Measurements from ENCODE around the gene ZNF37A.
A peak's percentile ranks its signal among the peaks of the same experiment; 100 is the strongest.
"Not testable (repeated sequence)": the region's sequence is repeated elsewhere in the genome, so short reads cannot be mapped to it uniquely, and the experiment has no call there.

Gene ZNF37A

DNA sequence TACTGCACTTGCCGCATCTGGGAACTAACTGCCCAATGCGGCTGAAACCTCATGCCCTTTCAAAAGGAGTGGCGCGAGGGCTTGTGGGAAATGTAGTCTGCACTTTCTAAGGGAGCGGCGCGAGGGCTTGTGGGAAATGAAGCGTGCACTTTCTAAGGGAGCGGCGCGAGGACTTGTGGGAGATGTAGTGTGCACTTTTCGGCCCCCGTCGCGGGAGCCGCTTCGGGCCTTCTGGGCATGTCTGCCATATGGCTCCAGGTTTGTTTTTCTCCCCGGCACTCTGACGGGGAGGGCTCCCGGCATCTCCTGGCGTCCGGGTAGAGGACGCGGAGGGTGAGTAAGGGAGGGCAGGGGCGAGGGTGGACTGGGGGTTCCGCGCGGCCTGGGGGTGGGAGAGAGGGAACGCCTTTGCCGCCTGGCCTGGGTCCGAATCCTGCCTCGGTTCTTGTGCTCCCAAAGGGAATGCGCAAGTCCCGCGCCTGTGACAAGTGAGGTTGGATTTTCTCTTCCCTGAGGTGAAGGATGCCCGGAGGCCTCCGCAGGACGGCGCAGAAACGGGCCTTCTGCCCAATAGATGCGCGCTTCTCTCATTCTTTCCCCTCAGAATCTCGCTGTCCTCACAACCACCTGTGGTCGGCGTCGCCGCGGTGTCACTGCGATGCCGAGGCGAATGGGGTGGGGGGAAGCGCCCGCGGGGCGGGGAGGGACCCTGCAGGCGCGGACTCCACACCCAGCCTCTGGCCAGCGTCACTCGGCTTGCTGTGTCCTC lies at the start of gene ZNF37A:
TSS of gene ZNF37A (plus strand) at position 180 of the 769 bp plus-strand sequence. CDS start 2,281 bp downstream, outside the sequence.
- peak; percentile 93 for DNase-seq

DNA sequence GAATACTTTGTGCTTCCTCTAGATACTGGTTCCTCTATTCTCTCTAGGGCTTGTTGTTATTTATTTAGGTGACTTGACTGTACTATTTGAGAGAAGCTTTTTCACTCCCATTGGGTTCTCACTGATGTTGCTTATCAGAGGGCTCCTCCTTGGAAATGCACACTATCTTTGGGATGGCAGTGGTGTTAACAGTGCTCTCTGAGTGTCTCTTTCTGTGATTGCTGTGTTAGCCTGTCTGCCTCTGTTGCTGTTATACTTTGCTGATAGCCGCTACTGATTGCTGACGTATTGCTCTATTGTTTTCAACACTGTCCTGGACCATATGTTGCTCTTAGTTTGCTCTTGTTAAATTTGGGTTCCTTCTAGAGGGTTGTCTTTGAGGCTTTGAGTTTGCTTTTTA lies 49.0 kb upstream of the ZNF37A start:
- no peak for DNase-seq

- DNase-seq = no peak
Observed at GRCh38 chr10:38047666-38048065, 46.5 kb upstream of the ZNF37A start.

GRCh38 chr10:38050212-38050611 lies 43.9 kb upstream of the ZNF37A start:
- DNase-seq = no peak

- DNase-seq = no peak
Observed at GRCh38 chr10:38054361-38054797, 39.8 kb upstream of the ZNF37A start.

DNA sequence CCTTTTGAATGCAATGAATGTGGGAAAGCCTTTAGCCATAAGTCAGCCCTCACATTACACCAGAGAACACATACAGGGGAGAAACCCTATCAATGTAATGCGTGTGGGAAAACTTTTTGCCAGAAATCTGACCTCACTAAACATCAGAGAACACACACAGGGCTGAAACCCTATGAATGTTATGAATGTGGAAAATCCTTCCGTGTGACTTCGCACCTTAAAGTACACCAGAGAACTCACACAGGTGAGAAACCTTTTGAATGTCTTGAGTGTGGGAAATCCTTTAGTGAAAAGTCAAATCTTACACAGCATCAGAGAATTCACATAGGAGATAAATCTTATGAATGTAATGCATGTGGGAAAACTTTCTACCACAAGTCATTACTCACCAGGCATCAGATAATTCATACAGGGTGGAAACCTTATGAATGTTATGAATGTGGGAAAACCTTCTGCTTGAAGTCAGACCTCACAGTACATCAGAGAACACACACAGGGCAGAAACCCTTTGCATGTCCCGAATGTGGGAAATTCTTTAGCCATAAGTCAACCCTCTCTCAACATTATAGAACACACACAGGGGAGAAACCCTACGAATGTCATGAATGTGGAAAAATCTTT lies 38.8 kb upstream of the ZNF37A start:
- DNase-seq = not testable (repeated sequence)

- DNase-seq = not testable (repeated sequence)
Observed at GRCh38 chr10:38069663-38070062, 24.5 kb upstream of the ZNF37A start.

GRCh38 chr10:38070501-38070900 lies 23.6 kb upstream of the ZNF37A start:
- no peak for DNase-seq

DNA sequence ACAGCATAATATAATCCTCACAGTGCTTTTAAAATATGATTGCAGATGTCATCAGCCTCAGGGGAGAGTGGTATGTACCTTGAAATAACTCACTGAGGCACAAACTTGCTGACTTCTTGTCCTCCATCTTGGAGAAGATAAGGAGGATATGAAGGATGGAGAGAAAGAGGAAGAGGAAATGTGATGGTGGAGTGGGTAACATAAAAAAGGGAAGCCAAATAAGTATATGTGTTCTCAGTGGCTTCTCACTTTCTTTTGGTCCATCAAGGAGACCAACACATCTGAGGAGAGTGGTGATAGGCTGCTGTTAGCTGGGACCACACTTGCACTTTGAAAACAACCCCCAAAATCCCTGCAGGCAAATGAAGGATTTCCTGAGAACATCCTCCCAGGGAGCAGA lies 21.6 kb upstream of the ZNF37A start:
- no peak for DNase-seq

DNA sequence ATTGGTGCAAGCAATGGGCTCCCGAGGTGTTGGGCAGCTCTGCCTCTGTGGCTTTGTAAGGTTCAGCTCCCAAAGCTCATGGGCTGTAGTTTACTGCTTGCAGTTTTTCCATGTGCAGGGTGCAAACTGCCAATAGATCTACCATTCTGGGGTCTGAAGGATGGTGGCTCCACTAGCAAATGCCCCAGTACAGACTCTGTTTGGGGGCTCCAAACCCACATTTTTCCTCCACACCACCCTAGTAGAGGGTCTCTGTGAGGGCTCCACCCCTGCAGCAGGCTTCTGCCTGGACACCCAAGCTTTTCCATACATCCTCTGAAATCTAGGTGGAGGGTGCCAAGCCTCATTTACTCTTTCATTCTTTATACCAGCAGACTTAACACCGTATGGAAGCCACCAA lies 17.4 kb upstream of the ZNF37A start:
- no peak for DNase-seq

GRCh38 chr10:38093318-38093717 lies 819 bp upstream of the ZNF37A start:
- DNase-seq = not testable (repeated sequence)

- DNase-seq = no peak
Observed at GRCh38 chr10:38093816-38094157, 350 bp upstream of the ZNF37A start.

GRCh38 chr10:38094927-38095574 lies 914 bp downstream of the ZNF37A start:
- DNase-seq = no peak

DNA sequence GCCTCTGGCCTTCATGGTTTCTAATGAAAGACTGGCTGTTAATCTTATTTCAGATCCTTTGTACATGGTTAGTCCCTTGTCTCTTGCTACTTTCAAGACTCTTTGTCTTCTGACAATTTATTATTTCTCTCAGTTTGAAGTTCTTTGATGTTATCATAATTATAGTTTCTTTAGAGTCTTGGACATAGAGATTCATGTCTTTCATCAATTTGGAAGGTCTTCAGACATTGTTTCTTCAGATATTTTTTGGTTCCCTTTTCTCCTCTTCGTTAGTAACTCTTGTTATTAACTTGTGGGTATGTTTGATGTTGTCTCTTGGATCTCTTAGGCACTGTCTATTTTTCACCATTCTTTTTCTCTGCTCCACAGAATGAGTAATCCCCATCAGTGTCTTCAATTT lies 8.7 kb downstream of the ZNF37A start:
- DNase-seq = no peak

- DNase-seq = no peak
Observed at GRCh38 chr10:38103756-38104155, 9.6 kb downstream of the ZNF37A start.

DNA sequence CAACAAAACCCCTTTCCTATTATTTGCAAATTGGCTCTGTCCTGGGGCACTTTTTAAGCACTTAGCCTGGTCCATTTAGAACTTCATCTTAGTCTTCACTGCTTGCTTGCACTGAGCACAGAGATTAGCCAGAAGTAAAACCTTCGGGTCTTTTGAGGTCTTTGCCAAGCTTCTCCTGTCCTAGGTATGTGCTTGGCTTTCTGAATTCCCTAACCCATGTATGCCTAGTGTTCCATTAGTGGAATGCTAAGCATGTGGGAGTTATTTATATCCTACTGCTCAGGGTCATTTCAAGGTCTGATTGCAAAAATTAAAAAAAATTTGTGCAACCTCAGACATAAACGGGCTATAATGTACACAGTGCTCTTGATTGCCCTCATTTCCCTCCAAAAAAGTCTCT lies 18.0 kb downstream of the ZNF37A start:
- no peak for DNase-seq

DNA sequence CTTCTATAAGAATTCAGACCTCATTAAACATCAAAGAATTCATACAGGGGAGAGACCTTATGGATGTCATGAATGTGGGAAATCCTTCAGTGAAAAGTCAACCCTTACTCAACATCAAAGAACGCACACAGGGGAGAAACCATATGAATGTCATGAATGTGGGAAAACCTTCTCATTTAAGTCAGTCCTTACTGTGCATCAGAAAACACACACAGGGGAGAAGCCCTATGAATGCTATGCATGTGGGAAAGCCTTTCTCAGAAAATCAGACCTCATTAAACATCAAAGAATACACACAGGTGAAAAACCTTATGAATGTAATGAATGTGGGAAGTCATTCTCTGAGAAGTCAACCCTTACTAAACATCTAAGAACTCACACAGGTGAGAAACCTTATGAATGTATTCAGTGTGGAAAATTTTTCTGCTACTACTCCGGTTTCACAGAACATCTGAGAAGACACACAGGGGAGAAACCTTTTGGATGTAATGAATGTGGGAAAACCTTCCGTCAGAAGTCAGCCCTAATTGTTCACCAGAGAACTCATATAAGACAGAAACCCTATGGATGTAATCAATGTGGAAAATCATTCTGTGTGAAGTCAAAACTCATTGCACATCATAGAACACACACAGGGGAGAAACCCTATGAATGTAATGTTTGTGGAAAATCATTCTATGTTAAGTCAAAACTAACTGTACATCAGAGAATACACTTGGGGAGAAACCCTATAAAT lies 24.1 kb downstream of the ZNF37A start:
- DNase-seq = no peak

DNA sequence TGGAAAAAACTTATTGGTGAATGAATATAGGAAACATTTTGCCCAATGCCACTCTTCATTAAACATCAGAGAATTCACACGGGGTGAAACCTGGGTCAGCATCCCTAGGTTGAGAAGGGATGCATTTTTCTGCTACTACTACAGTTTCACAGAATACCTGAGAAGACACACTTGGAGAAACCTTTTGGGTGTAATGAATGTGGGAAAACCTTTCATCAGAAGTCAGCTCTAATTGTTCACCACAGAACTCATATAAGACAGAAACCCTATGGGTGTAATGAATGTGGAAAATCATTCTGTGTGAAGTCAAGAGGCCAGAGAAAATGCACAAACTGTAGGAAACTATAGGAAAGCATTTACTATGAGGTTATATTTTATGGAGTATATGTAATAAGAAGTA lies 24.9 kb downstream of the ZNF37A start:
- no peak for DNase-seq

GRCh38 chr10:38127812-38128211 lies 33.7 kb downstream of the ZNF37A start:
- no peak for DNase-seq

DNA sequence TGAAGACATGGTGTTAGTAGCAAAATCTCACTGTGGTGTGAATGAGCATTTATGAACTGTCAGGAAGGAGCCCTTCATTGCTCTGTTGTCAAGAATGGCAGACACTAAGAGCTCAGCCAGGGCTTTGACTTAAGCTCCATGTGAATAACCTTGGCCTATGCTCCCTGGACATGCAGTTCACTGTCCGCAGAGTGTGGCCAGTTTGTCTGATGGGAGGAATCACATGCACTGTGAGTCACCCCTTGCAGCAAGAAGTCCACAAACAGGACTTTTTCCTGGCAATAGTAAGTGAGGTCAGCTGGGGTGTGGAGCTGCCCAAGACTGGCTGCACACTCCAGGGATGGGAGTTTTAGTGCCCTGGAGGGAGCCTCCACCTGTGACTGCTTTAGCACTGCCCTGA lies 49.5 kb downstream of the ZNF37A start:
- no peak for DNase-seq

GRCh38 chr10:38146579-38147333 lies 52.6 kb downstream of the ZNF37A start:
- no peak for DNase-seq

DNA sequence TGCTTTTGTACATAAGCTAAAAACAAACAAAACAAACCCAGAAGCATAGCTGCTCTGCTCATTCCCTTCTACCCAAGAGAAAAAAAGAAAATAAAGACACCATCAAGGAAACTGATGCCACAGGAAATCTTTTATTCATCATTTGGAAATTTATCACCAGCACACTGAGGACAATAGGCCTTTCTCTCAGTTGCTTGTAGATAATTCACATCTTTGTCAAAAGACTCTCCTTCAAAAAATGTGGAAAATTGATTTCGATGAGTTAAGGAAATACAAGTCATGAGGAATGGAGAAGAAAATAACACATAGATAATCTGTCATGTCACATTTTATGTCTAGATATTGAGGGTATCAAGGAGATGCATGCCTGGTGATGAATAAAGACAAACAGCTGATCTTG lies 53.5 kb downstream of the ZNF37A start:
- no peak for DNase-seq
